ENCODE measurements around the gene STK36.

The STK36 gene

GRCh38 chr2:218748741-218749441, 77.0 kb downstream of the STK36 start:
- Histone ChIP-seq H3K4me1 (ENCODE audit: insufficient read depth, poor library complexity, severe bottlenecking) (no peaks in the 10 kb centered on the region), H3K36me3 (ENCODE audit: low read depth) (peaks cover 87% of the 10 kb centered on the region), H3K27me3 (ENCODE audit: insufficient read depth, poor library complexity, severe bottlenecking) (no peaks in the 10 kb centered on the region), H3K9me3 (ENCODE audit: severe bottlenecking) (no peaks in the 10 kb centered on the region), H3K27ac (ENCODE audit: poor library complexity, severe bottlenecking) (no peak overlapping the region), H3K4me3 (ENCODE audit: severe bottlenecking) (no peak overlapping the region)
- TF ChIP-seq, protein P1, sequence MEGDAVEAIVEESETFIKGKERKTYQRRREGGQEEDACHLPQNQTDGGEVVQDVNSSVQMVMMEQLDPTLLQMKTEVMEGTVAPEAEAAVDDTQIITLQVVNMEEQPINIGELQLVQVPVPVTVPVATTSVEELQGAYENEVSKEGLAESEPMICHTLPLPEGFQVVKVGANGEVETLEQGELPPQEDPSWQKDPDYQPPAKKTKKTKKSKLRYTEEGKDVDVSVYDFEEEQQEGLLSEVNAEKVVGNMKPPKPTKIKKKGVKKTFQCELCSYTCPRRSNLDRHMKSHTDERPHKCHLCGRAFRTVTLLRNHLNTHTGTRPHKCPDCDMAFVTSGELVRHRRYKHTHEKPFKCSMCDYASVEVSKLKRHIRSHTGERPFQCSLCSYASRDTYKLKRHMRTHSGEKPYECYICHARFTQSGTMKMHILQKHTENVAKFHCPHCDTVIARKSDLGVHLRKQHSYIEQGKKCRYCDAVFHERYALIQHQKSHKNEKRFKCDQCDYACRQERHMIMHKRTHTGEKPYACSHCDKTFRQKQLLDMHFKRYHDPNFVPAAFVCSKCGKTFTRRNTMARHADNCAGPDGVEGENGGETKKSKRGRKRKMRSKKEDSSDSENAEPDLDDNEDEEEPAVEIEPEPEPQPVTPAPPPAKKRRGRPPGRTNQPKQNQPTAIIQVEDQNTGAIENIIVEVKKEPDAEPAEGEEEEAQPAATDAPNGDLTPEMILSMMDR (IDR thresholded peaks at IDR 0.05; ENCODE audit: poor library complexity, severe bottlenecking), result no peak
- DNase-seq (ENCODE audit: low spot score), result no peak
- ATAC-seq (ENCODE audit: low read depth), result no peak

Measured in RWPE2 (cell line).